Nephron (organoid): ENCODE measurements around the gene PGF.

Experiments used
- H3K27ac Mint-ChIP-seq, 3 experiments: 2 replicates each; pipeline ENCODE4 v1.8.0; 2020; ENCODE audit warnings: mixed read lengths in 3 of 3, mild to moderate bottlenecking in 2 of 3, moderate library complexity in 1 of 3
- H3K27me3 Mint-ChIP-seq: 2 replicates; pipeline ENCODE4 v1.8.0; 2021; ENCODE audit warnings: low read depth, mild to moderate bottlenecking, moderate library complexity, mixed read lengths
- H3K36me3 Mint-ChIP-seq: 2 replicates; pipeline ENCODE4 v1.8.0; 2020; ENCODE audit warnings: low read depth, mixed read lengths
- H3K4me1 Mint-ChIP-seq: 2 replicates; pipeline ENCODE4 v1.8.0; 2020; ENCODE audit warnings: mixed read lengths
- H3K4me3 Mint-ChIP-seq, 3 experiments: 2 replicates each; pipeline ENCODE4 v1.8.0; 2020; ENCODE audit warnings: mild to moderate bottlenecking in 3 of 3, mixed read lengths in 3 of 3, moderate library complexity in 2 of 3
- H3K9me3 Mint-ChIP-seq: 2 replicates; pipeline ENCODE4 v1.8.0; 2020; ENCODE audit warnings: mixed read lengths
- CTCF ChIP-seq, 3 experiments: fragments of 200-600 bp; sonication (generic); IDR thresholded peaks; one replicate each; pipeline ENCODE4 v1.5.0; 2021; ENCODE audit warnings: antibody characterized with exemption in 3 of 3; ENCODE audit not compliant: unreplicated experiment in 3 of 3

The PGF gene

GRCh38 chr14:74979442-74980397 lies 24.3 kb upstream of the PGF start:
- Mint-ChIP-seq H3K27ac (peak overlapping the region; percentile 77 to 95 (median 78)), H3K36me3 (no peaks in the 10 kb centered on the region), H3K4me3 (peak overlapping the region in 1 of 3 experiments; percentile 55), H3K27me3 (peaks cover 8% of the 10 kb centered on the region), H3K4me1 (peaks cover 81% of the 10 kb centered on the region), H3K9me3 (no peaks in the 10 kb centered on the region)
- TF ChIP-seq CTCF (IDR thresholded peaks at IDR 0.05; ENCODE audit: unreplicated experiment in 3 of 3): peak; percentile 9 to 19 (median 9)

- Mint-ChIP-seq H3K36me3 (no peaks in the 10 kb centered on the region), H3K27me3 (peaks cover 8% of the 10 kb centered on the region), H3K27ac (peak overlapping the region; percentile 77 to 95 (median 78)), H3K4me3 (peak overlapping the region in 1 of 3 experiments; percentile 16), H3K9me3 (no peaks in the 10 kb centered on the region), H3K4me1 (peaks cover 82% of the 10 kb centered on the region)
- no peak for TF ChIP-seq CTCF (IDR thresholded peaks at IDR 0.05; ENCODE audit: unreplicated experiment in 3 of 3)
Observed at GRCh38 chr14:74979029-74979428, 23.6 kb upstream of the PGF start.

- H3K9me3 Mint-ChIP-seq: no peaks in the 10 kb centered on the region
- peak overlapping the region in 2 of 3 experiments; percentile 16 to 18 for H3K4me3 Mint-ChIP-seq
- H3K36me3 Mint-ChIP-seq: no peaks in the 10 kb centered on the region
- H3K27me3 Mint-ChIP-seq: peaks cover 8% of the 10 kb centered on the region
- TF ChIP-seq CTCF (IDR thresholded peaks at IDR 0.05; ENCODE audit: unreplicated experiment in 3 of 3): no peak
- H3K27ac Mint-ChIP-seq: peak overlapping the region; percentile 77 to 95 (median 78)
- H3K4me1 Mint-ChIP-seq: peaks cover 84% of the 10 kb centered on the region
Observed at GRCh38 chr14:74978416-74978947, 23.1 kb upstream of the PGF start.

- H3K4me1 Mint-ChIP-seq: peaks cover 84% of the 10 kb centered on the region
- H3K27me3 Mint-ChIP-seq: peaks cover 8% of the 10 kb centered on the region
- H3K9me3 Mint-ChIP-seq: no peaks in the 10 kb centered on the region
- peak overlapping the region; percentile 77 to 95 (median 88) for H3K27ac Mint-ChIP-seq
- H3K36me3 Mint-ChIP-seq: no peaks in the 10 kb centered on the region
- TF ChIP-seq CTCF (IDR thresholded peaks at IDR 0.05; ENCODE audit: unreplicated experiment in 3 of 3): no peak
- H3K4me3 Mint-ChIP-seq: no peak overlapping the region
Observed at GRCh38 chr14:74977901-74978385, 22.5 kb upstream of the PGF start.

- Mint-ChIP-seq H3K27ac (peak overlapping the region in 2 of 3 experiments; percentile 63 to 71), H3K9me3 (no peaks in the 10 kb centered on the region), H3K27me3 (peaks cover 8% of the 10 kb centered on the region), H3K4me3 (no peak overlapping the region), H3K4me1 (peaks cover 78% of the 10 kb centered on the region), H3K36me3 (no peaks in the 10 kb centered on the region)
- no peak for TF ChIP-seq CTCF (IDR thresholded peaks at IDR 0.05; ENCODE audit: unreplicated experiment in 3 of 3)
Observed at GRCh38 chr14:74977164-74977900, 21.9 kb upstream of the PGF start.
